ENCODE results near the gene AIM2.

AIM2 gene

DNA sequence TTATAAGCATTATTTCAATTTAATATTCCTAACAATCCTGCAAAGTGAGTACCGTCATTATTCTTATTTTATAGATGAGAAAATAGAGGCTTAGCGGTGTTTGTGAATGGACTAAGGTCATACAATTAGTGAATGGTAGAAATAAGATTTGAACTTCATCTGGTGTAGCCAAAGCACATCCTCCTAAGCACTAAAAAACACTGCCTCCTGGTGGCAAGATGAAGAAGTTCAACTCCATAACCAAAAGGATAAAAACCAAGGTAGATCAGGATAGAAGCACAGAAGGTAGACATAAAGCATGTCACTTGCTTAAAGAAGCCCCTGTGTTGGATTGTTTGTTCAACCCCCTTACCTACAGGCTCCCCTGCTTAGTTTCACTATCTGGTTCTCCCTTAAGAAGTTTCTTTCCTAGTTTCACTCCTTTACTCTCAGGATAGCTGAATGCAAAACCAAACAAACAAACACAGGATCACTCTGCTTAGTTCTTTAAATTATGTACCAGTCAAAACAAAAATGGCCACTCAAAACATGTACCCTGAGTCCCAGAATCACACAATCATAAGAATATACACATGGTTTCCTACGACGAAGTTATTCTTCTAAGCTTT lies 12.7 kb upstream of the AIM2 start:
- no peak for TF ChIP-seq ZFX (IDR thresholded peaks at IDR 0.05; ENCODE audit: borderline replicate concordance)
- TF ChIP-seq CTCF (IDR thresholded peaks at IDR 0.05), result peak; percentile 95
- H3K27ac ChIP-seq, result no peak overlapping the region

DNA sequence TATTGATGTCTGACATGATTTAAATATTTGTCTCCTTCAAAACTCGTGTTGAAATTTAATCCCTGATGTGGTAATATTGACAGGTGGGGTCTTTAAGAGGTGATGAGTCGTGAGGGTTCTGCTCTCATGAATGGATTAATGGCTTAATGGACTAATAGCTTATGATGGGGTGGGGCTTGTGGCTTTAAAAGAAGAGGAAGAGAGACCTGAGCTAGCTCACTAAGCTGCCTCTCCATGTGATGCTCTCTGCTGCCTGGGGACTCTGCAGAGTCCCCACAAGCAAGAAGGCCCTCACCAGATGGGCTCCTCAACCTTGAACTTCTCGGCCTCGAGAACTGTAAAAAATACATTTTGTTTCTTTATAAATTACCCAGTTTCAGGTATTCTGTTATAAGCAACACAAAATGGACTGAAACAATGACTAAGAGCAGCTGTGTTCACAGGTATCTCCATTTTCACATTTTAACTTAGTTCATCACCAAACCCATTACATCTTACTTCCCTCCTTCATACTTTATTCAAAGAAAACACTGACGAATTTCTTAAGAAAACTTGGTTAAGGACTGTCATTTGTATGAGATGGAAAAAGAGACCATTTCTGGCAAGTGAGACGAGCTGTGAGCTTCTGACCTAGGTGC lies 12.1 kb upstream of the AIM2 start:
- H3K27ac ChIP-seq, result no peak overlapping the region
- TF ChIP-seq ZFX (IDR thresholded peaks at IDR 0.05; ENCODE audit: borderline replicate concordance), result no peak
- no peak for TF ChIP-seq CTCF (IDR thresholded peaks at IDR 0.05)

DNA sequence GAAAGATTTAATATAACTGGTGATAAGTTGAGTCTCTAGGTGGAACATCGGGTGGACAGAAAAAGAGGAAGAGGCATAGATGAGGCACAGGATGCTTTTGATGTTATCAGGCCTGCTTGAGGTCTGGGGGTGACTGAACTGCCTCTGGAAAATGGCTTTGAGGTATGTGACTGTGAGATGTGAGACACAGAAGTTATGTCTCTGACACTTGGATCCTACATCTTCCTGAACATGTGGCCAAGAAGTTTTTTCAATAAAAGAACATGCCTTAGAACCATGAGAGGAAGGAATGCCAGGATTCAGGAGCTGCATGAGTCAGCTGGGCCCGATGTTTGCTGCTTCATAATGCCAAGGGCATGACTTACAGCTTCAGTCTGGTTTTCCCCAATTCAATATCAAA lies 11.5 kb upstream of the AIM2 start:
- H3K27ac ChIP-seq, result no peak overlapping the region
- no peak for TF ChIP-seq ZFX (IDR thresholded peaks at IDR 0.05; ENCODE audit: borderline replicate concordance)
- TF ChIP-seq CTCF (IDR thresholded peaks at IDR 0.05), result no peak

DNA sequence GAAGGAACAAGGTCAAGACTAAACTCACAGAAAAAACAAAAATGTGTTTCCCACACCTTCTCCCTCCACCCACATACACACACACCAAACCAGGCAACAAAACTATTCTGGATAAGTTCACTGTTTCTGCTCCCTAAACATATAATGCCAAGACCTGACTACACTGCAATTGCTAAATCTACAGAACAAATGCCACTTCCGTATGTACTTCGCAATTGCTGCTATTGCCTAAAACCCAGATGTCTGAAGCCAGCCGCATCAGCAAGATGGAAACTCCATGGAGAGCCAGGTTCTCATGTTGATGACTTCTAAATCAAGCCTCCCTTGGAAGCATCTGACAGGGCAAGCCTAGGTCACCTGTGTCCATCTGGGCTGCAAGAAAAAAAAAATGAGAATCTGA lies 8.3 kb upstream of the AIM2 start:
- no peak overlapping the region for H3K27ac ChIP-seq
- TF ChIP-seq CTCF (IDR thresholded peaks at IDR 0.05), result no peak
- no peak for TF ChIP-seq ZFX (IDR thresholded peaks at IDR 0.05; ENCODE audit: borderline replicate concordance)

DNA sequence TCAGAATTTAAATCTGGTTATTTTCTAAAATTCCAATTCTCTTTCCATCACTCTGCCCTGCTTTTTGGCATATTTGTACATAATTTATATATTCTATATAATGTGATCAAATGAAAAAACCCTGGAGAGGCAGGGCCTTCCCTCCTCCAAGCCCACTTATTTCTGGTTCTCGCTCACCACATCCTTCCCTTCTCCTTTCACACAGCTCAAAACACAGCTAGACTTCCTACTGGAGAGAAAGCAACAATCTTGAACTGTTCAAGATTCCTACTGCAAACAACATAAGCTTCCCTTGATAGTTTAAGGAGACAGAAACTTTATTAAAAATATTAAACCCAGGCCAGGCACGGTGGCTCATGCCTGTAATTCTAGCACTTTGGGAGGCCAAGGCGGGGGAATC lies 7.6 kb upstream of the AIM2 start:
- H3K27ac ChIP-seq, result no peak overlapping the region
- TF ChIP-seq CTCF (IDR thresholded peaks at IDR 0.05), result no peak
- TF ChIP-seq ZFX (IDR thresholded peaks at IDR 0.05; ENCODE audit: borderline replicate concordance), result no peak

GRCh38 chr1:159083013-159083412 lies 6.4 kb upstream of the AIM2 start:
- H3K27ac ChIP-seq, result no peak overlapping the region
- TF ChIP-seq CTCF (IDR thresholded peaks at IDR 0.05) (no peak), ZFX (IDR thresholded peaks at IDR 0.05; ENCODE audit: borderline replicate concordance) (no peak)

DNA sequence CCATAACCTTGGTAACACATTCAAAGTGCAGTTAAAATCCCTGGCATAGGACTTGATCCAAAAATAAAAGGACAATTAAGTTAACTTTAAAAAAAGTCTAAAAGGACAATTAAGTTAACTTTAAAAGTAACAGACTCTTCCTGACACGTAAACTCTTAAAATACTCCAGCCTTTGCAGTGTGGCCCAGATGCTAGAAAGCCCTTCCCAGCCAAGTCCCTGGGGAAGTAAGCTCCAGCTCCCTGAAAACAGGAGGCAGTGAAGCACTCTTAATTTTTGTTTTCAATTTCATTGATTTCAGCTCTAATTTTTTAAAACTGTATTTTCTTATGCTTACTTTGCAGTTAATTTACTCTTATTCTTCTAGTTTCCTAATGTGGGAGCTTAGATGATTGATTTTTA lies 5.1 kb upstream of the AIM2 start:
- no peak overlapping the region for H3K27ac ChIP-seq
- no peak for TF ChIP-seq ZFX (IDR thresholded peaks at IDR 0.05; ENCODE audit: borderline replicate concordance)
- TF ChIP-seq CTCF (IDR thresholded peaks at IDR 0.05), result no peak
